Upper lobe of left lung (tissue), 6 donors: ENCODE results near the gene ABCC12. TPM values are rescaled to one million over a fixed set of nuclear protein-coding genes. Genes with fewer than 3 reads are reported as not detected.

Source experiments
- ATAC-seq, 2 donors: fragments of 200-7000 bp; cut with Tn5 transposase; one replicate each; pipeline ENCODE4 v1.9.1; 2022; ENCODE audit warnings: mild to moderate bottlenecking in 2 of 2, moderate library complexity in 2 of 2; ENCODE audit not compliant: low FRiP score in 2 of 2
- DNase-seq, 2 donors: peaks; one replicate each; pipeline ENCODE4 v3.0.0-alpha.2; 2019 to 2020
- H3K27ac ChIP-seq, 4 donors: fragments of 200-600 bp; sonication (generic); one replicate each; pipeline ENCODE4 v1.5.1; 2016 to 2019
- H3K27me3 ChIP-seq, 4 donors: fragments of 200-600 bp; sonication (generic); one replicate each; pipeline ENCODE4 v1.5.1; 2017 to 2019
- H3K36me3 ChIP-seq, 4 donors: fragments of 200-600 bp; sonication (generic); one replicate each; pipeline ENCODE4 v1.5.1; 2016 to 2019
- H3K4me1 ChIP-seq, 4 donors: fragments of 200-600 bp; sonication (generic); one replicate each; pipeline ENCODE4 v1.5.1; 2018 to 2019
- H3K4me3 ChIP-seq, 4 donors: fragments of 200-600 bp; sonication (generic); one replicate each; pipeline ENCODE4 v1.5.1; 2017 to 2019; ENCODE audit warnings: mild to moderate bottlenecking in 2 of 4, moderate library complexity in 1 of 4
- H3K9me3 ChIP-seq, 4 donors: fragments of 200-600 bp; sonication (generic); one replicate each; pipeline ENCODE4 v1.5.1; 2018 to 2019
- EP300 ChIP-seq, 4 donors: sonication (generic); formaldehyde crosslinking; IDR thresholded peaks; one replicate each; pipeline ENCODE4 v1.5.1; 2017; ENCODE audit warnings: antibody characterized with exemption in 4 of 4, control low read depth in 2 of 4
- POLR2A ChIP-seq, 4 donors: fragments of 450-650 bp; IDR thresholded peaks; one replicate each; pipeline ENCODE4 v1.5.1; 2016 to 2017; ENCODE audit warnings: antibody characterized with exemption in 4 of 4, mild to moderate bottlenecking in 2 of 4
- POLR2AphosphoS5 ChIP-seq, 2 donors: sonication (generic); formaldehyde crosslinking; IDR thresholded peaks; one replicate each; pipeline ENCODE4 v1.5.1; 2017; ENCODE audit warnings: antibody characterized with exemption in 2 of 2
- WGBS, 2 donors: methylation state at CpG; one replicate each; pipeline ENCODE4 v1.1.5; 2017 to 2018; 5-methylcytosine and 5-hydroxymethylcytosine counted together
- total RNA-seq, 6 donors: library from RNA; depleted of rRNA in 4 of 6; stranded (reverse); fragments of >200 nt in 4 of 6; gene quantifications; one replicate each; pipeline versions ENCODE4 v1.1.0 to v1.2.1, GENCODE V29; 2016 to 2021
- TF ChIP-seq, protein P1 (sequence below), 6 experiments: fragments of 450-650 bp in 4 of 6; fragments of 200-600 bp in 2 of 6; sonication (generic) in 2 of 6; IDR thresholded peaks; one replicate each; pipeline ENCODE4 v1.5.1; 2016 to 2019; ENCODE audit warnings: antibody characterized with exemption in 6 of 6
- donor health status: DM: no; HTN: no; CAD: no; lungs with moderate emphysema.
- donor health status: DM: no; HTN: yes; CAD: no; lungs with severe emphysema.

The ABCC12 gene
- total RNA-seq, 6 donors from 2014 or later, result 0.79 TPM; not detected in 5

DNA sequence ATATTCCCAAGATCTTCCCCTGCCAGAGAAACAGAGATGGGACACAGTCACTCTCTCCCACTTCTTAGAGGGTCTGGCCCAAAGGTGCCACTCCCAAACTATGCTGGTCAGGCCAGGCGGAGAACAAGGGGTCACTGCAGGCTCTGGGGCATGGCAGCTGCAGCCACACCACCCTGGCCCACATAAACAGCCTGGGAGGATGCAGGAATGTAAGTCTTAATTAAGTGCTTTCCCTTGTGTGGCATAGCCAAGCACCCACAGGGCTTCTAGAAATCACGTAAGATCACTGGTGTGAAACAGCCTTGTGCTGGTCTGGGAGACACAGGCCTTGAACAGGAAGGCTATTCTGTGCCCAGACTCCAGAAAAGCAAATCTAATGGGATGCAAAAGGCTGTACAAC lies 31.5 kb downstream of the ABCC12 start:
- Histone ChIP-seq H3K27ac (no peak overlapping the region), H3K4me3 (no peak overlapping the region), H3K9me3 (no peaks in the 10 kb centered on the region), H3K27me3 (no peaks in the 10 kb centered on the region), H3K4me1 (peaks cover 0 to 13% (median 2%) of the 10 kb centered on the region in 4 donors), H3K36me3 (no peaks in the 10 kb centered on the region)
- DNase-seq (no peak), ATAC-seq (no peak)
- 86 to 100% methylated on average over 1 to 2 of the region's 2 CpGs for WGBS, 2 donors
- TF ChIP-seq POLR2AphosphoS5 (IDR thresholded peaks at IDR 0.05), result no peak

DNA sequence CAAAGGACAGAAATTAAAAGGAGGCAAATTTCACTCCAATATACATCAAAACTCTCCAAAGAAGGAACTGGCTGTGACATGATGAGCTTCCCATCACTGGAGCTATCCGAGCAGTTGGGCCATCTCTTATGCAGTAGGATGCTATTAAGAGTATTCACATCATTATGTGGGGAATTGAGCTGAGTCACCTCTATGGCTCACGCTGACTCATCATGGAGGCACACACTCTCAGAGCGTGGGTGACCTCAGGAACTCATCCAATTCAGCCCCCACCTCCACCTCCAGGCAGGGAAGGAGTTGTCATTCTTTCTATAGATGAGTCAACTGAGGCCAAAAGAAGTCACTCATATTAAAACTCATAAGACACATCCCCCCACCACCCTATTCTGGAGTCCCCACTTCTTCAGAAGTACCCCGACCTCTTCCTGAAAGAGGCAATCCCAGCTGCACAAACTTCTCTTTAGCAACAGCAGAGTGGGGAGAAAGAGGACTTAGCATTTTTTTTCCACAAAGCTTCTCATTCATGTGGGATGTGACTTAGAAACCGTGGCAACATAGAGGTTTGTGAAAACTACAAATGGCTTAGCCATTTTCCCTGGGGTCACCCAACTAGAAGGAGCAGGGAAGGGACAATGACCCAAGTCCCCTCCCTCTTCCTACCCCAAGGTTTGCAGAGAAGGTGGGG lies 32.5 kb downstream of the ABCC12 start:
- Histone ChIP-seq H3K36me3 (no peaks in the 10 kb centered on the region), H3K9me3 (no peaks in the 10 kb centered on the region), H3K4me3 (no peak overlapping the region), H3K4me1 (peaks cover 0 to 13% (median 2%) of the 10 kb centered on the region in 4 donors), H3K27ac (no peak overlapping the region), H3K27me3 (no peaks in the 10 kb centered on the region)
- ATAC-seq (peak in 1 of 2 donors; percentile 38), DNase-seq (no peak)
- 66 to 77% methylated on average over 5 of the region's 5 CpGs for WGBS, 2 donors
- TF ChIP-seq, protein P1, sequence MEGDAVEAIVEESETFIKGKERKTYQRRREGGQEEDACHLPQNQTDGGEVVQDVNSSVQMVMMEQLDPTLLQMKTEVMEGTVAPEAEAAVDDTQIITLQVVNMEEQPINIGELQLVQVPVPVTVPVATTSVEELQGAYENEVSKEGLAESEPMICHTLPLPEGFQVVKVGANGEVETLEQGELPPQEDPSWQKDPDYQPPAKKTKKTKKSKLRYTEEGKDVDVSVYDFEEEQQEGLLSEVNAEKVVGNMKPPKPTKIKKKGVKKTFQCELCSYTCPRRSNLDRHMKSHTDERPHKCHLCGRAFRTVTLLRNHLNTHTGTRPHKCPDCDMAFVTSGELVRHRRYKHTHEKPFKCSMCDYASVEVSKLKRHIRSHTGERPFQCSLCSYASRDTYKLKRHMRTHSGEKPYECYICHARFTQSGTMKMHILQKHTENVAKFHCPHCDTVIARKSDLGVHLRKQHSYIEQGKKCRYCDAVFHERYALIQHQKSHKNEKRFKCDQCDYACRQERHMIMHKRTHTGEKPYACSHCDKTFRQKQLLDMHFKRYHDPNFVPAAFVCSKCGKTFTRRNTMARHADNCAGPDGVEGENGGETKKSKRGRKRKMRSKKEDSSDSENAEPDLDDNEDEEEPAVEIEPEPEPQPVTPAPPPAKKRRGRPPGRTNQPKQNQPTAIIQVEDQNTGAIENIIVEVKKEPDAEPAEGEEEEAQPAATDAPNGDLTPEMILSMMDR (IDR thresholded peaks at IDR 0.05), result no peak
- TF ChIP-seq POLR2AphosphoS5 (IDR thresholded peaks at IDR 0.05) (no peak), EP300 (IDR thresholded peaks at IDR 0.05) (no peak), POLR2A (IDR thresholded peaks at IDR 0.05) (no peak)

- WGBS, 2 donors, result 88 to 94% methylated on average over 5 of the region's 5 CpGs
- TF ChIP-seq POLR2A (IDR thresholded peaks at IDR 0.05) (no peak), EP300 (IDR thresholded peaks at IDR 0.05) (no peak), POLR2AphosphoS5 (IDR thresholded peaks at IDR 0.05) (no peak)
- TF ChIP-seq, protein P1 (IDR thresholded peaks at IDR 0.05), result no peak
- Histone ChIP-seq H3K27ac (no peak overlapping the region), H3K4me1 (peaks cover 0 to 2% (median under 1%) of the 10 kb centered on the region in 4 donors), H3K9me3 (no peaks in the 10 kb centered on the region), H3K27me3 (no peaks in the 10 kb centered on the region), H3K4me3 (no peak overlapping the region), H3K36me3 (no peaks in the 10 kb centered on the region)
- DNase-seq (no peak), ATAC-seq (no peak)
Measured at GRCh38 chr16:48121276-48121675, 34.5 kb downstream of the ABCC12 start.

DNA sequence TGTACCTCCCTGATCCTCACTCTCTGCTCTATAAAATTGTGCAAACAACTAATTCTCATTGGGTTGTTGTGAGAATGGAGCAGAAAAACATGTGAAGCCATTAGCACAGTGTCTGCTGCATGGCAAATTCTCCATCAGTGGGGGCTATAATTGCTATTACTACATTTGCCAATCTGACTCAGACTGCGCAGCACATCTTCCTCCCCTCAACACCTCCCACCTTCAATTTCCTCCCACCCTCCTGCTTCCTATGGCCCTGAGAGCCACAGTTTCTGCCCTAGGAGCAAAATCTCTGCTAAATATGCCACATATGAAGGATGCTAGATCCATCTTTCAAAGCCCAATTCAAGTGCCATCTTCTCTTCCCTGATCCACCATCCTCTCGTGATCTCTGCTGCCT lies 37.0 kb downstream of the ABCC12 start:
- no peaks in the 10 kb centered on the region for H3K27me3 ChIP-seq
- no peak overlapping the region for H3K27ac ChIP-seq
- WGBS, 2 donors, result 95 to 96% methylated on average over 2 of the region's 2 CpGs

DNA sequence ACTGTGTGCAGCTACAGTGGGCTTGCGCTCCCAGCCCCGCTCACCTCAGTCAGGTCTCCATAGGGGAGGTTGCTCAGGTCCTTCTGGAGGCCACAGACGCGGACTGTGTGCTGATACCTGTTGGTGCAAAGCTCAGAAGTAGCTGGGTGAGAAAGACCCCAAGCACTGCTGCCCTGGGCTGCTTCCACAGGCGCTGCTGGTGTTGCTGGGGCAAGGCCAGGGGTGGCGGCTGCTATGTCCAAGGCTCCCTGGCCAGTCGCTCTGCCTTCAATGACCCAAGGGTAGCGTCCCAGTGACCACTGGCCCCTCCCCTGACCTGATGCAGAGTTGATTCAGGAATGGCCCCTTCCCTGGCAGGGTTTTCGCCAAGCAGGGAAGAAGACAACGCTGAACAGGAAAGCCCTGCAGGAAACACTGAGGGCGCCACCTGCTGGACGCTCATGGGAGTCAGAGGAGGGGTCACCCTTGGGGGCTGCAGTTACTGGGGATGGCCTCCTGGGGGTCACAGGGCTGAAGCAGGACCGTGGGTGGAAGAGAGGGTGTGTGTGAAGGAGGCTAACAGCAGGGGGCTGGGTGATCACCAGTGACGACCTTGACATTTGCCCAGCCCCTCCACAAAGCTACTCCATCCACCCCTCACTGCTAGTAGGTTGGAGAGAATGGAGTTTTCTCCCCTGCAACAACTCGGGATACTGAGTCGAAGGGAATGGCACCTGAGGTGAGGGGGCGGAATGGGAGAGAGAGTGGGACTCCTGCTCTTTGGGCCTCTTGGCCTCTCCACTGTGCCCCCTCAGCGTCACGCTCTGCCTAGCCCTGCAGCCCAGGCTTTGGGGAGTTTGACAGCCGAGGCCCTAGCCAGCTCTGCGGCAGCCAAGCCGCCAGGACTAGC lies 38.3 kb downstream of the ABCC12 start:
- no peaks in the 10 kb centered on the region for H3K4me1 ChIP-seq
- no peaks in the 10 kb centered on the region for H3K27me3 ChIP-seq
- WGBS, 2 donors, result 61 to 74% methylated on average over 11 to 21 of the region's 22 CpGs
- no peak overlapping the region for H3K27ac ChIP-seq
- TF ChIP-seq POLR2AphosphoS5 (IDR thresholded peaks at IDR 0.05) (no peak), EP300 (IDR thresholded peaks at IDR 0.05) (no peak), POLR2A (IDR thresholded peaks at IDR 0.05) (no peak)
- TF ChIP-seq, protein P1 (IDR thresholded peaks at IDR 0.05), result peak; percentile 53 to 80 (median 57)
- no peaks in the 10 kb centered on the region for H3K9me3 ChIP-seq
- ATAC-seq (peak; percentile 44 to 64), DNase-seq (no peak)
- H3K36me3 ChIP-seq, result no peaks in the 10 kb centered on the region
- H3K4me3 ChIP-seq, result no peak overlapping the region

More for the DNA sequence above, 37.0 kb downstream of the ABCC12 start:
- TF ChIP-seq, protein P1 (IDR thresholded peaks at IDR 0.05), result no peak
- TF ChIP-seq EP300 (IDR thresholded peaks at IDR 0.05) (no peak), POLR2A (IDR thresholded peaks at IDR 0.05) (no peak), POLR2AphosphoS5 (IDR thresholded peaks at IDR 0.05) (no peak)
- no peaks in the 10 kb centered on the region for H3K36me3 ChIP-seq
- no peak for ATAC-seq
- H3K4me3 ChIP-seq, result no peak overlapping the region
- no peak for DNase-seq
- H3K4me1 ChIP-seq, result no peaks in the 10 kb centered on the region
- H3K9me3 ChIP-seq, result no peaks in the 10 kb centered on the region
